Vagina (tissue), 2 donors: ENCODE results near the gene LMO7. TPM values are rescaled to one million over a fixed set of nuclear protein-coding genes. Genes with fewer than 3 reads are reported as not detected.
"Not testable (repeated sequence)": the region's sequence is repeated elsewhere in the genome, so short reads cannot be mapped to it uniquely, and the experiment has no call there.

Experiments used
- DNase-seq, 2 donors: peaks; one replicate each; pipeline ENCODE4 v3.0.0-alpha.2; 2017; ENCODE audit errors: extremely low spot score in 2 of 2
- H3K27ac ChIP-seq: fragments of 200-600 bp; sonication (generic); one replicate; pipeline ENCODE4 v1.5.1; 2019
- H3K27me3 ChIP-seq: fragments of 200-600 bp; sonication (generic); one replicate; pipeline ENCODE4 v1.5.1; 2019
- H3K36me3 ChIP-seq, 2 donors: fragments of 200-600 bp; sonication (generic); one replicate each; pipeline ENCODE4 v1.5.1; 2017 to 2019
- H3K4me1 ChIP-seq: fragments of 200-600 bp; sonication (generic); one replicate; pipeline ENCODE4 v1.5.1; 2019
- H3K4me3 ChIP-seq, 2 donors: fragments of 200-600 bp; sonication (generic); 1 replicate in 1 of 2; 2 replicates in 1 of 2; pipeline ENCODE4 v1.5.1; 2016 to 2019
- H3K9me3 ChIP-seq: fragments of 200-600 bp; sonication (generic); one replicate; pipeline ENCODE4 v1.5.1; 2019
- CTCF ChIP-seq, 3 experiments: fragments of 450-650 bp in 2 of 3; fragments of 200-600 bp in 1 of 3; sonication (generic) in 1 of 3; IDR thresholded peaks; one replicate each; pipeline ENCODE4 v1.5.1; 2017 to 2019; ENCODE audit warnings: antibody characterized with exemption in 3 of 3, mild to moderate bottlenecking in 2 of 3, moderate library complexity in 2 of 3
- POLR2A ChIP-seq, 2 donors: fragments of 450-650 bp; IDR thresholded peaks; one replicate each; pipeline ENCODE4 v1.6.1; 2017; ENCODE audit warnings: antibody characterized with exemption in 2 of 2, mild to moderate bottlenecking in 2 of 2, moderate library complexity in 2 of 2
- POLR2AphosphoS5 ChIP-seq, 2 donors: sonication (generic); formaldehyde crosslinking; IDR thresholded peaks; one replicate each; pipeline ENCODE4 v1.9.0; 2017; ENCODE audit warnings: antibody characterized with exemption in 2 of 2, mild to moderate bottlenecking in 2 of 2, low read depth in 1 of 2; ENCODE audit not compliant: insufficient read depth in 1 of 2
- intact Hi-C: fragments of 100-400 bp; cut with DNase I; formaldehyde crosslinking; loops from one replicate; pipeline ENCODE4 v1.15.1; 2023
- total RNA-seq: library from RNA; depleted of rRNA; stranded (reverse); fragments of >200 nt; gene quantifications from one replicate; pipeline ENCODE4 v1.2.3, GENCODE V29; 2016

Gene LMO7
- total RNA-seq, 1 donor from 2014 or later, result 85.4 TPM

- intact Hi-C loops, result loop anchor here (10.0 kb wide), 1 partner anchor 794 kb away; no protein-coding TSS in a partner anchor
- Histone ChIP-seq H3K27ac (no peak overlapping the region), H3K27me3 (no peaks in the 10 kb centered on the region)
These were observed 55.1 kb downstream of the LMO7 start for GRCh38 chr13:75691183-75691582.

GRCh38 chr13:75693227-75693626 lies 57.1 kb downstream of the LMO7 start:
- intact Hi-C loops, result loop anchor here (10.0 kb wide), 1 partner anchor 792 kb away; no protein-coding TSS in a partner anchor
- H3K27me3 ChIP-seq, result no peaks in the 10 kb centered on the region
- no peaks in the 10 kb centered on the region for H3K4me1 ChIP-seq
- no peak overlapping the region for H3K4me3 ChIP-seq
- no peaks in the 10 kb centered on the region for H3K36me3 ChIP-seq
- no peak for DNase-seq
- no peak overlapping the region for H3K27ac ChIP-seq
- no peaks in the 10 kb centered on the region for H3K9me3 ChIP-seq
- TF ChIP-seq POLR2AphosphoS5 (IDR thresholded peaks at IDR 0.05; ENCODE audit: insufficient read depth in 1 of 2, low read depth in 1 of 2) (no peak), POLR2A (IDR thresholded peaks at IDR 0.05) (no peak), CTCF (IDR thresholded peaks at IDR 0.05) (no peak)

More at GRCh38 chr13:75691183-75691582, 55.1 kb downstream of the LMO7 start:
- no peak for DNase-seq
- H3K4me1 ChIP-seq, result no peaks in the 10 kb centered on the region
- H3K9me3 ChIP-seq, result no peaks in the 10 kb centered on the region
- TF ChIP-seq POLR2AphosphoS5 (IDR thresholded peaks at IDR 0.05; ENCODE audit: insufficient read depth in 1 of 2, low read depth in 1 of 2) (no peak), POLR2A (IDR thresholded peaks at IDR 0.05) (no peak)
- no peaks in the 10 kb centered on the region for H3K36me3 ChIP-seq
- H3K4me3 ChIP-seq, result no peak overlapping the region

- Histone ChIP-seq H3K36me3 (no peaks in the 10 kb centered on the region), H3K9me3 (no peaks in the 10 kb centered on the region), H3K27ac (no peak overlapping the region), H3K4me3 (no peak overlapping the region), H3K27me3 (no peaks in the 10 kb centered on the region), H3K4me1 (no peaks in the 10 kb centered on the region)
- TF ChIP-seq CTCF (IDR thresholded peaks at IDR 0.05) (no peak), POLR2AphosphoS5 (IDR thresholded peaks at IDR 0.05; ENCODE audit: insufficient read depth in 1 of 2, low read depth in 1 of 2) (no peak), POLR2A (IDR thresholded peaks at IDR 0.05) (no peak)
- intact Hi-C loops, result loop anchor here (10.0 kb wide), 1 partner anchor 790 kb away; no protein-coding TSS in a partner anchor
- no peak for DNase-seq
These were observed 58.6 kb downstream of the LMO7 start for GRCh38 chr13:75694722-75695121.

- DNase-seq, H3K4me1 ChIP-seq, H3K4me3 ChIP-seq, H3K36me3 ChIP-seq, H3K27me3 ChIP-seq, H3K9me3 ChIP-seq, H3K27ac ChIP-seq: not testable (repeated sequence)
- intact Hi-C loops, result loop anchor here (10.0 kb wide), 1 partner anchor 789 kb away; no protein-coding TSS in a partner anchor
- TF ChIP-seq CTCF (IDR thresholded peaks at IDR 0.05), result peak; percentile 87 to 92 (median 92)
These were observed 59.8 kb downstream of the LMO7 start for GRCh38 chr13:75695908-75696307.

- no peak for TF ChIP-seq CTCF (IDR thresholded peaks at IDR 0.05)
- TF ChIP-seq POLR2A (IDR thresholded peaks at IDR 0.05), result no peak
- Histone ChIP-seq H3K4me3 (no peak overlapping the region), H3K36me3 (no peaks in the 10 kb centered on the region), H3K27me3 (no peaks in the 10 kb centered on the region), H3K4me1 (no peaks in the 10 kb centered on the region), H3K27ac (no peak overlapping the region), H3K9me3 (no peaks in the 10 kb centered on the region)
- no peak for DNase-seq
- intact Hi-C loops, result loop anchor here (10.0 kb wide), 1 partner anchor 786 kb away; no protein-coding TSS in a partner anchor
These were observed 62.9 kb downstream of the LMO7 start for GRCh38 chr13:75699062-75699461.

GRCh38 chr13:75699717-75700116 lies 63.6 kb downstream of the LMO7 start:
- H3K9me3 ChIP-seq, result not testable (repeated sequence)

More at GRCh38 chr13:75699717-75700116, 63.6 kb downstream of the LMO7 start:
- not testable (repeated sequence) for H3K4me3 ChIP-seq, H3K4me1 ChIP-seq, H3K36me3 ChIP-seq, H3K27ac ChIP-seq, DNase-seq, H3K27me3 ChIP-seq
- intact Hi-C loops, result loop anchor here (10.0 kb wide), 1 partner anchor 785 kb away; no protein-coding TSS in a partner anchor
